Neural crest cell (in vitro differentiated cells): ENCODE results near the gene GALNT15. TPM values are rescaled to one million over a fixed set of nuclear protein-coding genes. Genes with fewer than 3 reads are reported as not detected.

Experiments used
- DNase-seq: peaks from one replicate; pipeline ENCODE4 v3.0.0; 2021; ENCODE audit warnings: low read depth, mixed read lengths, low spot score
- H3K27ac Mint-ChIP-seq: one replicate; pipeline ENCODE4 v1.8.0; 2021; ENCODE audit warnings: mild to moderate bottlenecking, mixed read lengths; ENCODE audit not compliant: unreplicated experiment
- H3K27me3 Mint-ChIP-seq: 2 replicates; pipeline ENCODE4 v1.8.0; 2021; ENCODE audit warnings: low read depth, mild to moderate bottlenecking, mixed read lengths
- H3K36me3 Mint-ChIP-seq: 2 replicates; pipeline ENCODE4 v1.8.0; 2021; ENCODE audit warnings: low read depth, mild to moderate bottlenecking, mixed read lengths
- H3K4me1 Mint-ChIP-seq: 2 replicates; pipeline ENCODE4 v1.8.0; 2021; ENCODE audit warnings: mixed read lengths
- H3K4me3 Mint-ChIP-seq: one replicate; pipeline ENCODE4 v1.8.0; 2021; ENCODE audit warnings: mild to moderate bottlenecking, mixed read lengths
- H3K9me3 Mint-ChIP-seq: 2 replicates; pipeline ENCODE4 v1.8.0; 2021; ENCODE audit warnings: mixed read lengths
- CTCF ChIP-seq: fragments of 200-600 bp; sonication (generic); conservative IDR thresholded peaks from 2 replicates; pipeline ENCODE4 v1.5.0; 2021; ENCODE audit warnings: antibody characterized with exemption, mild to moderate bottlenecking
- total RNA-seq: library from RNA; stranded (reverse); gene quantifications from 2 replicates; pipeline ENCODE4 v1.2.1, GENCODE V29; 2021

Gene GALNT15
- total RNA-seq, 1 donor from 2014 or later = not detected

GRCh38 chr3:16178628-16178988 lies 4.1 kb downstream of the GALNT15 start:
- H3K9me3 Mint-ChIP-seq = no peaks in the 10 kb centered on the region
- peaks cover 24% of the 10 kb centered on the region for H3K27me3 Mint-ChIP-seq
- DNase-seq = no peak
- H3K4me1 Mint-ChIP-seq = peaks cover 18% of the 10 kb centered on the region
- peak; percentile 29 for TF ChIP-seq CTCF
- H3K36me3 Mint-ChIP-seq = no peaks in the 10 kb centered on the region
- no peak overlapping the region for H3K4me3 Mint-ChIP-seq
- H3K27ac Mint-ChIP-seq = no peak overlapping the region

- no peak for TF ChIP-seq CTCF
- Mint-ChIP-seq H3K27ac (no peak overlapping the region), H3K9me3 (no peaks in the 10 kb centered on the region), H3K4me1 (peaks cover 18% of the 10 kb centered on the region), H3K36me3 (no peaks in the 10 kb centered on the region), H3K4me3 (no peak overlapping the region), H3K27me3 (peaks cover 20% of the 10 kb centered on the region)
- no peak for DNase-seq
Measured at GRCh38 chr3:16179261-16179660, 4.8 kb downstream of the GALNT15 start.

- H3K27ac Mint-ChIP-seq = no peak overlapping the region
- H3K36me3 Mint-ChIP-seq = no peaks in the 10 kb centered on the region
- peaks cover 14% of the 10 kb centered on the region for H3K27me3 Mint-ChIP-seq
- peaks cover 18% of the 10 kb centered on the region for H3K4me1 Mint-ChIP-seq
- H3K4me3 Mint-ChIP-seq = no peak overlapping the region
- no peaks in the 10 kb centered on the region for H3K9me3 Mint-ChIP-seq
- DNase-seq = no peak
- TF ChIP-seq CTCF = no peak
Measured at GRCh38 chr3:16179771-16180736, 5.6 kb downstream of the GALNT15 start.

GRCh38 chr3:16180737-16181134 lies 6.3 kb downstream of the GALNT15 start:
- Mint-ChIP-seq H3K4me3 (no peak overlapping the region), H3K27me3 (peaks cover 14% of the 10 kb centered on the region), H3K36me3 (no peaks in the 10 kb centered on the region), H3K9me3 (no peaks in the 10 kb centered on the region), H3K4me1 (peaks cover 18% of the 10 kb centered on the region), H3K27ac (no peak overlapping the region)
- no peak for DNase-seq
- no peak for TF ChIP-seq CTCF

- Mint-ChIP-seq H3K9me3 (no peaks in the 10 kb centered on the region), H3K4me1 (peaks cover 18% of the 10 kb centered on the region), H3K36me3 (no peaks in the 10 kb centered on the region), H3K27me3 (peaks cover 14% of the 10 kb centered on the region), H3K27ac (no peak overlapping the region), H3K4me3 (no peak overlapping the region)
- TF ChIP-seq CTCF = no peak
- no peak for DNase-seq
Measured at GRCh38 chr3:16181361-16181760, 6.9 kb downstream of the GALNT15 start.
